Esophagus muscularis mucosa (tissue), 4 donors: Measurements from ENCODE around the gene E4F1. TPM values are rescaled to one million over a fixed set of nuclear protein-coding genes. Genes with fewer than 3 reads are reported as not detected.

Experiments used
- DNase-seq: peaks from one replicate; pipeline ENCODE4 v3.0.0-alpha.2; 2017; ENCODE audit errors: extremely low spot score
- H3K27ac ChIP-seq, 4 donors: fragments of 200-600 bp; sonication (generic); replicated peaks in 1 of 4; 1 replicate in 3 of 4; 2 replicates in 1 of 4; pipeline ENCODE4 v1.5.1; 2016 to 2019; ENCODE audit warnings: mild to moderate bottlenecking in 1 of 4
- H3K27me3 ChIP-seq, 4 donors: fragments of 200-600 bp; sonication (generic); one replicate each; pipeline versions ENCODE4 v1.5.1 to v1.6.0; 2016 to 2019
- H3K36me3 ChIP-seq, 4 donors: fragments of 200-600 bp; sonication (generic); one replicate each; pipeline ENCODE4 v1.5.1; 2016 to 2019
- H3K4me1 ChIP-seq, 4 donors: fragments of 200-600 bp; sonication (generic); one replicate each; pipeline ENCODE4 v1.5.1; 2016 to 2019
- H3K4me3 ChIP-seq, 4 donors: fragments of 200-600 bp; sonication (generic); 1 replicate in 2 of 4; 2 replicates in 2 of 4; pipeline ENCODE4 v1.5.1; 2016 to 2019; ENCODE audit warnings: mild to moderate bottlenecking in 4 of 4, moderate library complexity in 1 of 4
- H3K9me3 ChIP-seq, 4 donors: fragments of 200-600 bp; sonication (generic); 1 replicate in 3 of 4; 2 replicates in 1 of 4; pipeline ENCODE4 v1.5.1; 2016 to 2019
- EP300 ChIP-seq: sonication (generic); formaldehyde crosslinking; IDR thresholded peaks from one replicate; pipeline ENCODE4 v1.6.1; 2017; ENCODE audit warnings: antibody characterized with exemption
- POLR2A ChIP-seq: fragments of 450-650 bp; IDR thresholded peaks from one replicate; pipeline ENCODE4 v1.6.1; 2017; ENCODE audit warnings: antibody characterized with exemption, moderate library complexity, mild to moderate bottlenecking, low read depth
- POLR2AphosphoS5 ChIP-seq, 2 donors: sonication (generic); formaldehyde crosslinking; IDR thresholded peaks; one replicate each; pipeline ENCODE4 v1.6.1; 2017; ENCODE audit warnings: antibody characterized with exemption in 2 of 2
- WGBS: methylation state at CpG from one replicate; pipeline ENCODE4 v1.1.5; 2018; 5-methylcytosine and 5-hydroxymethylcytosine counted together
- intact Hi-C: fragments of 100-400 bp; cut with DNase I; formaldehyde crosslinking; loops from one replicate; pipeline ENCODE4 v1.15.1; 2023
- total RNA-seq, 4 donors: library from RNA; depleted of rRNA; stranded (reverse); fragments of >200 nt; gene quantifications; one replicate each; pipeline versions ENCODE4 v1.1.0 to v1.2.1, GENCODE V29; 2016
- TF ChIP-seq, protein P1 (sequence below), 3 experiments: fragments of 200-600 bp in 2 of 3; fragments of 450-650 bp in 1 of 3; sonication (generic) in 2 of 3; IDR thresholded peaks; one replicate each; pipeline ENCODE4 v1.5.1; 2017 to 2019; ENCODE audit warnings: antibody characterized with exemption in 3 of 3, mild to moderate bottlenecking in 2 of 3, moderate library complexity in 1 of 3

The E4F1 gene
- total RNA-seq, 4 donors from 2014 or later, result 19.1 to 39.7 (median 28.5) TPM

- 80% methylated on average over 7 of the region's 9 CpGs for whole genome bisulfite sequencing
- peaks cover 20 to 49% (median 45%) of the 10 kb centered on the region in 4 donors for H3K36me3 ChIP-seq
- peaks cover 29 to 41% (median 35%) of the 10 kb centered on the region in 4 donors for H3K4me1 ChIP-seq
- intact Hi-C loops, result no loop called here
- no peak for TF ChIP-seq EP300
- no peak for TF ChIP-seq POLR2A
- TF ChIP-seq, protein P1, sequence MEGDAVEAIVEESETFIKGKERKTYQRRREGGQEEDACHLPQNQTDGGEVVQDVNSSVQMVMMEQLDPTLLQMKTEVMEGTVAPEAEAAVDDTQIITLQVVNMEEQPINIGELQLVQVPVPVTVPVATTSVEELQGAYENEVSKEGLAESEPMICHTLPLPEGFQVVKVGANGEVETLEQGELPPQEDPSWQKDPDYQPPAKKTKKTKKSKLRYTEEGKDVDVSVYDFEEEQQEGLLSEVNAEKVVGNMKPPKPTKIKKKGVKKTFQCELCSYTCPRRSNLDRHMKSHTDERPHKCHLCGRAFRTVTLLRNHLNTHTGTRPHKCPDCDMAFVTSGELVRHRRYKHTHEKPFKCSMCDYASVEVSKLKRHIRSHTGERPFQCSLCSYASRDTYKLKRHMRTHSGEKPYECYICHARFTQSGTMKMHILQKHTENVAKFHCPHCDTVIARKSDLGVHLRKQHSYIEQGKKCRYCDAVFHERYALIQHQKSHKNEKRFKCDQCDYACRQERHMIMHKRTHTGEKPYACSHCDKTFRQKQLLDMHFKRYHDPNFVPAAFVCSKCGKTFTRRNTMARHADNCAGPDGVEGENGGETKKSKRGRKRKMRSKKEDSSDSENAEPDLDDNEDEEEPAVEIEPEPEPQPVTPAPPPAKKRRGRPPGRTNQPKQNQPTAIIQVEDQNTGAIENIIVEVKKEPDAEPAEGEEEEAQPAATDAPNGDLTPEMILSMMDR (IDR thresholded peaks at IDR 0.05), result no peak
- no peak for TF ChIP-seq POLR2AphosphoS5 (IDR thresholded peaks at IDR 0.05)
- DNase-seq, result no peak
- no peak overlapping the region for H3K27ac ChIP-seq
- no peaks in the 10 kb centered on the region for H3K9me3 ChIP-seq
- no peaks in the 10 kb centered on the region for H3K27me3 ChIP-seq
- H3K4me3 ChIP-seq, result no peak overlapping the region
Observed at GRCh38 chr16:2207872-2208271, 15.5 kb upstream of the E4F1 start.

- no peak for DNase-seq
- 81% methylated on average over 20 of the region's 23 CpGs for WGBS
- TF ChIP-seq, protein P1 (IDR thresholded peaks at IDR 0.05), result no peak
- TF ChIP-seq POLR2A (no peak), EP300 (no peak), POLR2AphosphoS5 (IDR thresholded peaks at IDR 0.05) (no peak)
- Histone ChIP-seq H3K36me3 (peaks cover 20 to 49% (median 45%) of the 10 kb centered on the region in 4 donors), H3K27me3 (no peaks in the 10 kb centered on the region), H3K4me1 (peaks cover 33 to 46% (median 39%) of the 10 kb centered on the region in 4 donors), H3K4me3 (no peak overlapping the region), H3K9me3 (no peaks in the 10 kb centered on the region), H3K27ac (no peak overlapping the region)
- intact Hi-C loops, result no loop called here
Observed at GRCh38 chr16:2208308-2208707, 15.1 kb upstream of the E4F1 start.

GRCh38 chr16:2208772-2209171 is 14.6 kb upstream of the E4F1 start:
- H3K4me1 ChIP-seq, result peaks cover 38 to 50% (median 44%) of the 10 kb centered on the region in 4 donors
- no peaks in the 10 kb centered on the region for H3K9me3 ChIP-seq
- WGBS, result 80% methylated on average over 3 of the region's 9 CpGs
- peaks cover 20 to 49% (median 45%) of the 10 kb centered on the region in 4 donors for H3K36me3 ChIP-seq
- no peak overlapping the region for H3K4me3 ChIP-seq
- H3K27me3 ChIP-seq, result no peaks in the 10 kb centered on the region
- DNase-seq, result no peak
- TF ChIP-seq POLR2A, result no peak
- TF ChIP-seq EP300, result no peak
- TF ChIP-seq, protein P1 (IDR thresholded peaks at IDR 0.05), result no peak
- TF ChIP-seq POLR2AphosphoS5 (IDR thresholded peaks at IDR 0.05), result no peak
- H3K27ac ChIP-seq, result no peak overlapping the region
- intact Hi-C loops, result no loop called here

GRCh38 chr16:2209258-2210008 is 14.0 kb upstream of the E4F1 start:
- Histone ChIP-seq H3K4me3 (no peak overlapping the region), H3K27ac (no peak overlapping the region), H3K9me3 (no peaks in the 10 kb centered on the region), H3K4me1 (peaks cover 40 to 56% (median 50%) of the 10 kb centered on the region in 4 donors), H3K27me3 (no peaks in the 10 kb centered on the region), H3K36me3 (peaks cover 20 to 49% (median 45%) of the 10 kb centered on the region in 4 donors)
- no peak for DNase-seq
- 85% methylated on average over 8 of the region's 29 CpGs for WGBS
- intact Hi-C loops, result loop anchor here (5.0 kb wide), 1 partner anchor 47 kb away; no protein-coding TSS in a partner anchor
- TF ChIP-seq POLR2AphosphoS5 (IDR thresholded peaks at IDR 0.05) (no peak), POLR2A (no peak), EP300 (no peak)
- TF ChIP-seq, protein P1 (IDR thresholded peaks at IDR 0.05), result no peak
